Trophoblast cell (in vitro differentiated cells and primary cell): Measurements from ENCODE around the gene PANK1.

Experiments
- DNase-seq, 2 donors: peaks; one replicate each; pipeline ENCODE4 v3.0.0-alpha.2; 2016
- H2AFZ ChIP-seq: 2 replicates; pipeline ENCODE4 v1.6.1; 2013; ENCODE audit warnings: low read length, moderate library complexity, mild to moderate bottlenecking; ENCODE audit not compliant: insufficient read depth, poor library complexity
- H2AK5ac ChIP-seq: 2 replicates; pipeline ENCODE4 v1.6.1; 2013; ENCODE audit warnings: mild to moderate bottlenecking, low read length
- H2BK120ac ChIP-seq: 2 replicates; pipeline ENCODE4 v1.6.1; 2013; ENCODE audit warnings: low read length, mild to moderate bottlenecking, moderate library complexity; ENCODE audit not compliant: insufficient read depth, poor library complexity
- H2BK12ac ChIP-seq: 2 replicates; pipeline ENCODE4 v1.6.1; 2013; ENCODE audit warnings: mild to moderate bottlenecking, low read length, moderate library complexity
- H2BK5ac ChIP-seq: 2 replicates; pipeline ENCODE4 v1.6.1; 2013; ENCODE audit warnings: low read length, low read depth, moderate library complexity, mild to moderate bottlenecking; ENCODE audit not compliant: poor library complexity
- H3K14ac ChIP-seq: 2 replicates; pipeline ENCODE4 v1.6.1; 2013; ENCODE audit warnings: mild to moderate bottlenecking, low read length
- H3K18ac ChIP-seq: 2 replicates; pipeline ENCODE4 v1.6.1; 2013; ENCODE audit warnings: mild to moderate bottlenecking, low read length
- H3K23ac ChIP-seq: 2 replicates; pipeline ENCODE4 v1.6.1; 2013; ENCODE audit warnings: low read length
- H3K27ac ChIP-seq: 2 replicates; pipeline ENCODE4 v1.5.1; 2013; ENCODE audit warnings: low read depth, mild to moderate bottlenecking, inconsistent platforms, low read length, moderate library complexity
- H3K27me3 ChIP-seq: 2 replicates; pipeline ENCODE4 v1.6.1; 2013; ENCODE audit warnings: inconsistent platforms, mild to moderate bottlenecking, low read length, moderate library complexity; ENCODE audit not compliant: insufficient read depth
- H3K36me3 ChIP-seq, 2 experiments: 1 replicate in 1 of 2; 2 replicates in 1 of 2; pipeline ENCODE4 v1.6.1; 2013; ENCODE audit warnings: low read length in 2 of 2, mild to moderate bottlenecking in 2 of 2, moderate library complexity in 1 of 2; ENCODE audit not compliant: insufficient read depth in 2 of 2, control insufficient read depth in 1 of 2
- H3K4ac ChIP-seq: 2 replicates; pipeline ENCODE4 v1.6.1; 2013; ENCODE audit warnings: low read depth, mild to moderate bottlenecking, low read length, moderate library complexity
- H3K4me1 ChIP-seq, 2 experiments: 1 replicate in 1 of 2; 2 replicates in 1 of 2; pipeline ENCODE4 v1.6.1; 2013; ENCODE audit warnings: low read length in 2 of 2, mild to moderate bottlenecking in 2 of 2, moderate library complexity in 1 of 2; ENCODE audit not compliant: insufficient read depth in 2 of 2, control insufficient read depth in 1 of 2
- H3K4me2 ChIP-seq: 2 replicates; pipeline ENCODE4 v1.6.1; 2013; ENCODE audit warnings: inconsistent platforms, mild to moderate bottlenecking, low read length, moderate library complexity
- H3K4me3 ChIP-seq: 2 replicates; pipeline ENCODE4 v1.5.1; 2013; ENCODE audit warnings: mild to moderate bottlenecking, low read depth, low read length, inconsistent platforms
- H3K79me1 ChIP-seq: one replicate; pipeline ENCODE4 v1.6.1; 2013; ENCODE audit warnings: low read length
- H3K79me2 ChIP-seq: 2 replicates; pipeline ENCODE4 v1.6.1; 2013; ENCODE audit warnings: low read length, mild to moderate bottlenecking; ENCODE audit not compliant: control insufficient read depth, insufficient read depth, poor library complexity
- H3K9ac ChIP-seq: 2 replicates; pipeline ENCODE4 v1.6.1; 2013; ENCODE audit warnings: mild to moderate bottlenecking, low read length
- H3K9me3 ChIP-seq: 2 replicates; pipeline ENCODE4 v1.6.1; 2013; ENCODE audit warnings: low read depth, mild to moderate bottlenecking, control low read depth, inconsistent platforms, low read length; ENCODE audit not compliant: insufficient read depth
- H4K12ac ChIP-seq: 2 replicates; pipeline ENCODE4 v1.6.1; 2013; ENCODE audit warnings: low read depth, mild to moderate bottlenecking, low read length, moderate library complexity
- H4K8ac ChIP-seq: 2 replicates; pipeline ENCODE4 v1.6.1; 2013; ENCODE audit warnings: low read depth, mild to moderate bottlenecking, low read length, moderate library complexity
- H4K91ac ChIP-seq: one replicate; pipeline ENCODE4 v1.6.1; 2013; ENCODE audit warnings: low read depth, mild to moderate bottlenecking, low read length, moderate library complexity
- WGBS: extraction: QIAGEN DNeasy Blood & Tissue Kit; methylation state at CpG from one replicate; pipeline ENCODE4 v1.1.7; 2013; ENCODE audit warnings: missing lambda C conversion rate; ENCODE audit not compliant: insufficient read length, insufficient coverage; ENCODE audit errors: extremely low coverage; 5-methylcytosine and 5-hydroxymethylcytosine counted together

Gene PANK1

DNA sequence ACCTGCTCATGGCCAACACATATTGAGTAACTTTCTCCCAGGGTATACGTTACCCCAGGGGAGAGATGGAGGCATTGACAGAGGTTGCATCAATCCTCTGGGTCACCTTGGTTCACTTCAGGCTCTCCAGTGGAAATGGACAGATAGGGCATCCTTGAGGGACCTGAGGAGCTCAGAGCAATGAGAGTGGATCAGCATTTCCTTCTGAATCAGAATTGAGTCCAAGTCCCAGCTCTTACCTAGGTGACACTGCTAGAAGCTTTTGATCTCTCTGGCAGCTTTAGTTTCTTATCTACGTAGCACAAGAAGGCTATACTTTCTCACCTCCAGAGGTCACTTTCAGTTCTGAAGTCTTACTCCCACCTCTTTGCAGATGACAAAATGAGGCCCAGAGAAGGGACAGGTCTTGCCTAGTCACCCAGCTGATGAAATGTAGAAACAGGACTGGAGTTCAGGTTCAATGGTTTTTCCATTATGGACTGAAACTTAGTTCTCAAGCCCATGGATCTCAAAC is 35.2 kb downstream of the PANK1 start:
- Histone ChIP-seq H2BK120ac (no peak overlapping the region), H3K27me3 (no peaks in the 10 kb centered on the region), H4K8ac (no peak overlapping the region), H3K9ac (no peak overlapping the region), H3K18ac (no peak overlapping the region), H3K79me1 (no peaks in the 10 kb centered on the region), H3K27ac (no peak overlapping the region), H4K12ac (no peak overlapping the region), H3K4ac (no peak overlapping the region), H3K4me2 (no peak overlapping the region), H2BK12ac (no peak overlapping the region), H2BK5ac (no peak overlapping the region), H2AFZ (no peak overlapping the region), H3K4me3 (no peak overlapping the region), H3K79me2 (no peaks in the 10 kb centered on the region), H3K14ac (no peak overlapping the region), H3K9me3 (no peaks in the 10 kb centered on the region), H2AK5ac (no peak overlapping the region), H3K23ac (no peak overlapping the region), H3K36me3 (peaks cover 2 to 12% of the 10 kb centered on the region in 2 experiments), H3K4me1 (no peaks in the 10 kb centered on the region), H4K91ac (no peak overlapping the region)
- WGBS: no CpG with 5 or more reads among the region's 2 CpGs
- no peak for DNase-seq

GRCh38 chr10:89604200-89604599 is 40.8 kb downstream of the PANK1 start:
- Histone ChIP-seq H3K9me3 (no peaks in the 10 kb centered on the region), H4K91ac (no peak overlapping the region), H2AK5ac (no peak overlapping the region), H2BK12ac (no peak overlapping the region), H3K4me2 (no peak overlapping the region), H3K27me3 (no peaks in the 10 kb centered on the region), H3K9ac (no peak overlapping the region), H3K27ac (no peak overlapping the region), H2AFZ (no peak overlapping the region), H4K12ac (no peak overlapping the region), H3K4me3 (no peak overlapping the region), H3K14ac (no peak overlapping the region), H3K79me1 (peaks cover 2% of the 10 kb centered on the region), H3K4me1 (peaks cover 2 to 7% of the 10 kb centered on the region in 2 experiments), H3K4ac (no peak overlapping the region), H3K23ac (no peak overlapping the region), H2BK120ac (no peak overlapping the region), H4K8ac (no peak overlapping the region), H3K18ac (no peak overlapping the region), H3K79me2 (no peaks in the 10 kb centered on the region), H3K36me3 (peaks cover 2% of the 10 kb centered on the region in 2 experiments), H2BK5ac (no peak overlapping the region)
- WGBS: no CpG with 5 or more reads among the region's 5 CpGs
- no peak for DNase-seq

- Histone ChIP-seq H3K18ac (no peak overlapping the region), H2BK5ac (no peak overlapping the region), H2AK5ac (no peak overlapping the region), H2AFZ (no peak overlapping the region), H3K27me3 (no peaks in the 10 kb centered on the region), H4K91ac (no peak overlapping the region), H3K36me3 (peaks cover 0 to 2% of the 10 kb centered on the region in 2 experiments), H3K4me1 (peaks cover 2 to 9% of the 10 kb centered on the region in 2 experiments), H2BK120ac (no peak overlapping the region), H3K14ac (no peak overlapping the region), H3K9ac (no peak overlapping the region), H3K4me2 (no peak overlapping the region), H3K4me3 (no peak overlapping the region), H2BK12ac (no peak overlapping the region), H3K9me3 (no peaks in the 10 kb centered on the region), H3K79me2 (no peaks in the 10 kb centered on the region), H3K79me1 (peaks cover 2% of the 10 kb centered on the region), H3K27ac (no peak overlapping the region), H4K8ac (no peak overlapping the region), H3K23ac (no peak overlapping the region), H4K12ac (no peak overlapping the region), H3K4ac (no peak overlapping the region)
- DNase-seq: no peak
- no CpG with 5 or more reads among the region's 2 CpGs for WGBS
These were observed 42.1 kb downstream of the PANK1 start for GRCh38 chr10:89602919-89603318.

DNA sequence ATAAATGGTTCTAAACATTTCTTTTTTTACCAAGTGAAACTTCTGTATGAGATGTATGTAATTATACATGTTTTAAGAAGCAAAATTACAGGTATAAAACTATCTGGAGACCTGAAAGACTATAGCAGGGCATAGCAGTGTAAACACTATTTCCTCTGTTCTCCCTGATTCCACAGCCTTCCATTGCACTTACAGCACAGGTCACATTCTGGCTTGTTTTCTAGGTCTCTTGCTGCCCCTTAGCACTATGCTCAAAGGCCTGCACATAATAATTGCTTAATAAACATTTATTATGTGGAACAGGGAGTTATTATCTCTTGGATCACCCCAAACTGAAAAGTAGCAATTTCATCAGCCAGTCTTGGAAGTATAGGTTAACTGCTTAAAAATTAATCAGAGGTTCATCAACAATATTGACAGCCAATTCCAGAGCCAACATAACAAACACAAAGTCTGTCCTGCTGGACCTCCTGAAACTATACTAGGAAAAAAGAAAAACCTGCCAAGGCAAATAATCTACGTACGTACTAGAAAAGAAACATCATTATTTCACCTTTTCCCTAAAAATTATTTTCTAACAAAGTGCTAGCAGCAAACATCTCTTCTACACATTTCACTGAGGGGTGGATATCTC is 43.2 kb downstream of the PANK1 start:
- Histone ChIP-seq H3K79me2 (no peaks in the 10 kb centered on the region), H2BK5ac (no peak overlapping the region), H3K4me3 (no peak overlapping the region), H4K8ac (no peak overlapping the region), H2AFZ (no peak overlapping the region), H3K18ac (no peak overlapping the region), H3K14ac (no peak overlapping the region), H2BK12ac (no peak overlapping the region), H4K91ac (no peak overlapping the region), H3K27ac (no peak overlapping the region), H3K27me3 (no peaks in the 10 kb centered on the region), H2AK5ac (no peak overlapping the region), H4K12ac (no peak overlapping the region), H3K4me1 (peaks cover 2 to 9% of the 10 kb centered on the region in 2 experiments), H3K4ac (no peak overlapping the region), H3K23ac (no peak overlapping the region), H2BK120ac (no peak overlapping the region), H3K9ac (no peak overlapping the region), H3K4me2 (no peak overlapping the region), H3K36me3 (peaks cover 0 to 2% of the 10 kb centered on the region in 2 experiments), H3K79me1 (peaks cover 2% of the 10 kb centered on the region), H3K9me3 (no peaks in the 10 kb centered on the region)
- no peak for DNase-seq
- no CpG with 5 or more reads among the region's 2 CpGs for WGBS
